IMR-90 (cell line): ENCODE results near the gene ZNF836. TPM values are rescaled to one million over a fixed set of nuclear protein-coding genes. Genes with fewer than 3 reads are reported as not detected.

ENCODE experiments used
- ATAC-seq: fragments of 200-7000 bp; cut with Tn5 transposase; 2 replicates; pipeline ENCODE4 v1.9.1; 2020; ENCODE audit warnings: low read depth, mild to moderate bottlenecking, moderate library complexity
- BruUV-seq: library from RNA; stranded (reverse); fragments of 400-500 nt; replicated peaks from 2 replicates; lab custom pipeline; 2021; lab: Mats Ljungman, UMichigan
- CTCF ChIA-PET: fragments of 300-600 bp; formaldehyde crosslinking; extraction: SDS; loops from one replicate; lab custom pipeline; 2021; ENCODE audit warnings: antibody characterized with exemption; lab: Yijun Ruan, JAX
- POLR2A ChIA-PET: fragments of 300-600 bp; sonication (Branson Sonifier 250); formaldehyde crosslinking; loops from one replicate; lab custom pipeline; 2022; ENCODE audit warnings: antibody characterized with exemption; ENCODE audit not compliant: unreplicated experiment; lab: Charles Lee
- DNase-seq: peaks from one replicate; pipeline ENCODE4 v3.0.0; 2013
- H2AFZ ChIP-seq: replicated peaks from 2 replicates; pipeline ENCODE3; 2013; ENCODE audit warnings: low read length, mild to moderate bottlenecking; ENCODE audit not compliant: poor library complexity
- H2AK5ac ChIP-seq: 2 replicates; pipeline ENCODE4 v1.6.1; 2013; ENCODE audit warnings: low read depth, low read length, inconsistent platforms
- H2AK9ac ChIP-seq: replicated peaks from 2 replicates; pipeline ENCODE3; 2013; ENCODE audit warnings: mild to moderate bottlenecking, low read depth, low read length, moderate library complexity; ENCODE audit not compliant: poor library complexity
- H2BK120ac ChIP-seq: 2 replicates; pipeline ENCODE4 v1.6.1; 2013; ENCODE audit warnings: low read depth, low read length, inconsistent platforms
- H2BK15ac ChIP-seq: 3 replicates; pipeline ENCODE4 v1.6.1; 2013; ENCODE audit warnings: low read depth, low read length, inconsistent platforms
- H2BK20ac ChIP-seq: 2 replicates; pipeline ENCODE4 v1.6.1; 2013; ENCODE audit warnings: low read depth, mild to moderate bottlenecking, inconsistent platforms, low read length, moderate library complexity
- H2BK5ac ChIP-seq: 2 replicates; pipeline ENCODE4 v1.6.1; 2013; ENCODE audit warnings: mild to moderate bottlenecking, low read depth, low read length, inconsistent platforms; ENCODE audit not compliant: poor library complexity, severe bottlenecking
- H3K14ac ChIP-seq: replicated peaks from 2 replicates; pipeline ENCODE4 v1.6.1; 2013; ENCODE audit warnings: low read depth, low read length, inconsistent platforms
- H3K18ac ChIP-seq: 2 replicates; pipeline ENCODE4 v1.6.1; 2013; ENCODE audit warnings: low read depth, low read length, control low read depth
- H3K23ac ChIP-seq: 2 replicates; pipeline ENCODE4 v1.6.1; 2013; ENCODE audit warnings: low read depth, low read length, inconsistent platforms
- H3K27ac ChIP-seq: 2 replicates; pipeline ENCODE4 v1.5.1; 2013; ENCODE audit warnings: mild to moderate bottlenecking, control low read depth, low read length; ENCODE audit not compliant: insufficient read depth
- H3K27me3 ChIP-seq: 2 replicates; pipeline ENCODE4 v1.6.1; 2013; ENCODE audit warnings: low read length; ENCODE audit not compliant: control insufficient read depth, insufficient read depth
- H3K36me3 ChIP-seq: 2 replicates; pipeline ENCODE4 v1.6.1; 2013; ENCODE audit warnings: low read length, mixed read lengths; ENCODE audit not compliant: control insufficient read depth, insufficient read depth
- H3K4ac ChIP-seq: 2 replicates; pipeline ENCODE4 v1.6.1; 2013; ENCODE audit warnings: low read depth, low read length, inconsistent platforms
- H3K4me1 ChIP-seq: 2 replicates; pipeline ENCODE4 v1.6.1; 2013; ENCODE audit warnings: low read length, mixed read lengths; ENCODE audit not compliant: control insufficient read depth, insufficient read depth
- H3K4me2 ChIP-seq: 2 replicates; pipeline ENCODE4 v1.6.1; 2013; ENCODE audit warnings: low read depth, mild to moderate bottlenecking, control low read depth, low read length, moderate library complexity
- H3K4me3 ChIP-seq: 2 replicates; pipeline ENCODE4 v1.5.1; 2013; ENCODE audit warnings: low read depth, mild to moderate bottlenecking, control low read depth, low read length, moderate library complexity; ENCODE audit not compliant: insufficient read depth
- H3K56ac ChIP-seq: 2 replicates; pipeline ENCODE4 v1.6.1; 2013; ENCODE audit warnings: low read length, inconsistent platforms; ENCODE audit not compliant: insufficient read depth; ENCODE audit errors: extremely low read depth
- H3K79me1 ChIP-seq, 2 experiments: 2 replicates each; pipeline ENCODE4 v1.6.1; 2013; ENCODE audit warnings: low read length in 2 of 2, inconsistent platforms in 1 of 2, low read depth in 1 of 2
- H3K9ac ChIP-seq: 2 replicates; pipeline ENCODE4 v1.6.1; 2013; ENCODE audit warnings: low read depth, low read length, control low read depth
- H3K9me1 ChIP-seq: 2 replicates; pipeline ENCODE4 v1.6.1; 2013; ENCODE audit warnings: low read length, inconsistent platforms; ENCODE audit not compliant: insufficient read depth
- H3K9me3 ChIP-seq: 2 replicates; pipeline ENCODE4 v1.6.1; 2013; ENCODE audit warnings: low read length; ENCODE audit not compliant: control insufficient read depth, insufficient read depth
- H4K20me1 ChIP-seq: 2 replicates; pipeline ENCODE4 v1.6.1; 2013; ENCODE audit warnings: low read length, inconsistent platforms; ENCODE audit not compliant: insufficient read depth
- H4K5ac ChIP-seq: 2 replicates; pipeline ENCODE4 v1.6.1; 2013; ENCODE audit warnings: mild to moderate bottlenecking, low read depth, low read length, control low read depth
- H4K8ac ChIP-seq, 2 experiments: 2 replicates each; pipeline ENCODE4 v1.6.1; 2013; ENCODE audit warnings: low read depth in 2 of 2, low read length in 2 of 2, control low read depth in 1 of 2, inconsistent platforms in 1 of 2
- H4K91ac ChIP-seq: 2 replicates; pipeline ENCODE4 v1.6.1; 2013; ENCODE audit warnings: low read depth, low read length, inconsistent platforms; ENCODE audit not compliant: insufficient read depth
- POLR2A ChIP-seq: IDR thresholded peaks from 2 replicates; pipeline ENCODE4 v1.6.1; 2012; ENCODE audit warnings: mild to moderate bottlenecking, low read depth, low read length
- WGBS, 2 experiments: methylation state at CpG; one replicate each; pipeline versions ENCODE4 v1.1.5 to v1.1.7; 2013; ENCODE audit warnings: missing lambda C conversion rate in 2 of 2; ENCODE audit not compliant: insufficient read length in 1 of 2; ENCODE audit errors: extremely low coverage in 2 of 2; 5-methylcytosine and 5-hydroxymethylcytosine counted together
- dilution Hi-C: fragments of 300-500 bp; cut with HindIII; formaldehyde crosslinking; loops from one replicate; pipeline ENCODE4 v1.14.3; 2018; ENCODE audit warnings: low sequenced_read_pairs; ENCODE audit not compliant: unreplicated experiment
- in situ Hi-C: fragments of 300-500 bp; cut with MboI; formaldehyde crosslinking; loops from 3 replicates; pipeline ENCODE4 v1.14.3; 2019; ENCODE audit warnings: low sequenced_read_pairs, inconsistent platforms, mixed read lengths
- intact Hi-C: fragments of 100-400 bp; cut with micrococcal nuclease; formaldehyde crosslinking; loops from 2 replicates; pipeline ENCODE4 v1.10.0; 2022
- polyA plus RNA-seq, 3 experiments: library from polyadenylated mRNA; depleted of rRNA; stranded (reverse); fragments of >200 nt; gene quantifications; 2 replicates each; pipeline ENCODE4 v1.2.3, GENCODE V29; 2012; ENCODE audit warnings: low replicate concordance in 1 of 3
- total RNA-seq: library from RNA; depleted of rRNA; stranded (reverse); fragments of >200 nt; gene quantifications from 2 replicates; pipeline ENCODE4 v1.2.3, GENCODE V29; 2012

ZNF836 gene
- total and polyA plus RNA-seq, 2 of the 4 experiments (the other 2 are of a cell fraction): 1.1 to 4.1 TPM

DNA sequence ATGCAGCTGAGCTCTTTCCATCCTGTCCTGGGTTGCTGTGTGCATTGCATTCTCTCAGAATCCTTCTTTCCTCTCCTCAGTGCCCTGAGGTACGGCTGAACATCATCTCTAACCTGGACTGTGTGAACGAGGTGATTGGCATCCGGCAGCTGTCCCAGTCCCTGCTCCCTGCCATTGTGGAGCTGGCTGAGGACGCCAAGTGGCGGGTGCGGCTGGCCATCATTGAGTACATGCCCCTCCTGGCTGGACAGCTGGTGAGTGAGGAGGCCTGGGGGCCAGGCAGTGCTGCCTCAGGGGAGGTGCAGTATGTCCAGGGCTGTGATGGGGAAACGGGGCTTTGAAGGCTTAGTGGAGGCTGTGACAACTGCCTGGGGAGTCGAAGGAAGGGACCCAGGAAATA lies 48.2 kb upstream of the ZNF836 start:
- no peak overlapping the region for H4K8ac ChIP-seq
- H3K4me1 ChIP-seq: no peaks in the 10 kb centered on the region
- H3K4me2 ChIP-seq: no peak overlapping the region
- no peak overlapping the region for H3K14ac ChIP-seq
- H4K5ac ChIP-seq: no peak overlapping the region
- H2AK9ac ChIP-seq: no peak overlapping the region
- H3K9me1 ChIP-seq: 0 out of 2 replicates have a peak, but pooled peaks cover 11% of the 10 kb centered on the region
- no peak overlapping the region for H2BK15ac ChIP-seq
- H3K27ac ChIP-seq: no peak overlapping the region
- H3K4ac ChIP-seq: no peak overlapping the region
- H2BK5ac ChIP-seq: no peak overlapping the region
- no peak for TF ChIP-seq POLR2A
- H3K9ac ChIP-seq: no peak overlapping the region
- ATAC-seq (no peak), DNase-seq (no peak)
- H2BK20ac ChIP-seq: no peak overlapping the region
- in situ Hi-C loops (no loop called here), dilution Hi-C loops (no loop called here), intact Hi-C loops (no loop called here)
- WGBS, 2 experiments: 97% methylated on average over 4 of the region's 8 CpGs; no CpG with 5 or more reads in 1 of the 2 experiments
- no peak overlapping the region for H3K4me3 ChIP-seq
- no TSS peak for BruUV-seq
- no peak overlapping the region for H4K91ac ChIP-seq
- peaks cover 5% of the 10 kb centered on the region for H4K20me1 ChIP-seq
- H3K36me3 ChIP-seq: peaks cover 76% of the 10 kb centered on the region
- H3K9me3 ChIP-seq: no peaks in the 10 kb centered on the region
- no peak overlapping the region for H3K18ac ChIP-seq
- no peaks in the 10 kb centered on the region for H3K27me3 ChIP-seq
- no peak overlapping the region for H2BK120ac ChIP-seq
- H3K56ac ChIP-seq: no peak overlapping the region
- no peak overlapping the region for H2AK5ac ChIP-seq
- no peak overlapping the region for H3K23ac ChIP-seq
- CTCF ChIA-PET: interaction anchor here (0.6 kb wide), 1 partner anchor 13 kb away, joined by 4 read pairs; no protein-coding TSS in a partner anchor
- POLR2A ChIA-PET: no interaction called here
- no peak overlapping the region for H2AFZ ChIP-seq
- peaks cover 13 to 48% of the 10 kb centered on the region in 2 experiments for H3K79me1 ChIP-seq
